ENCODE measurements around the gene MYL12B.

DNA sequence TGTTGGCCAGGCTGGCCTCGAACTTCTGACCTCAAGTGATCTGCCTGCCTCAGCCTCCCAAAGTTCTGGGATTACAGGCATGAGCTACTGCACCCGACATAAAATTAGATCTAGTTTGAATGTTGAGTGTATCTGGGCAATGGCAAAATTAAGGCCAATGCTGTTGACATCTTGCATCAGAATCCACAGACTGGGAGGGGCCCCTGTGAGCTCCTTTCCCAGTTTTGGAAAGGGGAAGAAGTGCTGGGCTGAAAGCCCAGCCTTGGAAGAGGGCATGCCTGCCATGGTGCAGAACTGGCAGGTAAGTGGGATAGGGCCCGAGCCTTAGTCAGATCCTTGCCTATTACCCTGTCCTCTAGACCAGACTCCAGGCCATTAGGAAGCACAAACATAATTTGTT, 37.7 kb upstream of the MYL12B start:
- TF ChIP-seq EZH2 (IDR thresholded peaks at IDR 0.05; ENCODE audit: low read depth, low read length, severe bottlenecking) (no peak), EP300 (IDR thresholded peaks at IDR 0.05; ENCODE audit: borderline replicate concordance in 1 of 2, low read depth in 2 of 2, low read length in 2 of 2) (no peak), NANOG (IDR thresholded peaks at IDR 0.05; ENCODE audit: insufficient read depth, low read depth, low read length, poor library complexity, severe bottlenecking) (no peak), CBX5 (IDR thresholded peaks at IDR 0.05; ENCODE audit: low read depth, low read length) (no peak)
- TF ChIP-seq, protein P1, sequence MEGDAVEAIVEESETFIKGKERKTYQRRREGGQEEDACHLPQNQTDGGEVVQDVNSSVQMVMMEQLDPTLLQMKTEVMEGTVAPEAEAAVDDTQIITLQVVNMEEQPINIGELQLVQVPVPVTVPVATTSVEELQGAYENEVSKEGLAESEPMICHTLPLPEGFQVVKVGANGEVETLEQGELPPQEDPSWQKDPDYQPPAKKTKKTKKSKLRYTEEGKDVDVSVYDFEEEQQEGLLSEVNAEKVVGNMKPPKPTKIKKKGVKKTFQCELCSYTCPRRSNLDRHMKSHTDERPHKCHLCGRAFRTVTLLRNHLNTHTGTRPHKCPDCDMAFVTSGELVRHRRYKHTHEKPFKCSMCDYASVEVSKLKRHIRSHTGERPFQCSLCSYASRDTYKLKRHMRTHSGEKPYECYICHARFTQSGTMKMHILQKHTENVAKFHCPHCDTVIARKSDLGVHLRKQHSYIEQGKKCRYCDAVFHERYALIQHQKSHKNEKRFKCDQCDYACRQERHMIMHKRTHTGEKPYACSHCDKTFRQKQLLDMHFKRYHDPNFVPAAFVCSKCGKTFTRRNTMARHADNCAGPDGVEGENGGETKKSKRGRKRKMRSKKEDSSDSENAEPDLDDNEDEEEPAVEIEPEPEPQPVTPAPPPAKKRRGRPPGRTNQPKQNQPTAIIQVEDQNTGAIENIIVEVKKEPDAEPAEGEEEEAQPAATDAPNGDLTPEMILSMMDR (IDR thresholded peaks at IDR 0.05; ENCODE audit: control extremely low read depth in 1 of 3, insufficient read depth in 1 of 3, low read depth in 1 of 3, low read length in 3 of 3): no peak

All from H1 (cell line).